ENCODE results near the gene UBXN1. TPM values are rescaled to one million over a fixed set of nuclear protein-coding genes. Genes with fewer than 3 reads are reported as not detected.
A peak's percentile ranks its signal among the peaks of the same experiment; 100 is the strongest.
"Not testable (repeated sequence)": the region's sequence is repeated elsewhere in the genome, so short reads cannot be mapped to it uniquely, and the experiment has no call there.

UBXN1 gene
- total RNA-seq, 6 donors from 2014 or later = 104 to 186 (median 128) TPM

DNA sequence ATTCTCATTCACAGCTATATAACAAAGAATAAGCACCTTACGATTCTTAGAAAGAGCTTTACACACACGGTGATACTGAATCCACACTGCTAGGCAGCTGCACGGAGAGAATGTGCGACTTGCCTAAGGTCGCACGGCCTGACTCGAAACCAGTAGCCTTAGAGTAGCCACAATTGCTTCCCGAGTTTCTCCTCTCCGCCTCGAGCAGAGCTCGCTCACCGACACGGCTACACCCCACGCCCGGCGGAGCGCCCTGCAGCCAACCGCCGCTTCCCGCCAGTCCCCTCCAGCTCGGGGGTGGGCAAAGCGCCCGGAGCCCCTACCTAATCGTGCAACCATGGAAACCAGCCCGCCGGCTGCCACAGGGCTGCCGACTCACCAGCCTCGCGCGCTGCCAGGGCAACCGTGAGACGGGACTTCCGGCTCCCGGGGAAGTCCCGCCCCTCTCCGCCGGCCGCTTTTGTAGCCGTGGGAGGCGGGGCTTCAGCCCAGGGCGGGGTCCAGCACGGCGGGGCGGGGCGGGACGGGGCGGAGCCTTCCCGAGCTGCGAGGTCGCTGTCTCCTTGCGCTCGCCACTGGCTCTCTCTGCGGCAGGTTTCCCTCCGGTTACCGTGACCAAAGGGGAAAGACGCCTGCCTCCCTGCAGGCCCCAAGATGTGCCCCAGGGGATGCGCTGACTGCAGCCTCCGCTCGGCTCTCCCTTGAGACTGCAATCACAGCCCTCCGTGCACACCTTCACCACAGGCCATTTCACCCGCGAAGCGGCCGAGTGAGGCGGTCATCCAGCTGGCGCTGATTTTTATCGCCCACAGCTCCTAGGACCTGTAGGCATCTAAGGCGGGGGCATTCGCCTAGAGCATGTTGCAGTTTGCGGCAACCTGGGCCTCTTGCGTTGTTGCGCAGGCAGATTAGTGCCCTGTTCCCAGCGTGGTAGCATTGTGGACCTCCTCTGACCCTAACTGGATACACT, 27.3 kb upstream of the UBXN1 start:
- 13 to 22% methylated on average over 12 to 29 of the region's 73 CpGs for WGBS, 2 donors
- Histone ChIP-seq H3K9me3 (no peaks in the 10 kb centered on the region), H3K27ac (peak overlapping the region; percentile 76 to 89 (median 79)), H3K4me3 (peak overlapping the region; percentile 61 to 86 (median 85)), H3K4me1 (peaks cover 31 to 43% (median 38%) of the 10 kb centered on the region in 4 donors), H3K36me3 (peaks cover 0 to 17% (median 8%) of the 10 kb centered on the region in 4 donors), H3K27me3 (no peaks in the 10 kb centered on the region)
- ATAC-seq (ENCODE audit: low FRiP score in 2 of 2) (peak; percentile 94), DNase-seq (peak; percentile 98 to 99)
- TF ChIP-seq EP300 (IDR thresholded peaks at IDR 0.05) (no peak), POLR2AphosphoS5 (IDR thresholded peaks at IDR 0.05) (peak; percentile 52 to 75), POLR2A (IDR thresholded peaks at IDR 0.05) (peak in 1 of 4 donors; percentile 75)
- TF ChIP-seq, protein P1, sequence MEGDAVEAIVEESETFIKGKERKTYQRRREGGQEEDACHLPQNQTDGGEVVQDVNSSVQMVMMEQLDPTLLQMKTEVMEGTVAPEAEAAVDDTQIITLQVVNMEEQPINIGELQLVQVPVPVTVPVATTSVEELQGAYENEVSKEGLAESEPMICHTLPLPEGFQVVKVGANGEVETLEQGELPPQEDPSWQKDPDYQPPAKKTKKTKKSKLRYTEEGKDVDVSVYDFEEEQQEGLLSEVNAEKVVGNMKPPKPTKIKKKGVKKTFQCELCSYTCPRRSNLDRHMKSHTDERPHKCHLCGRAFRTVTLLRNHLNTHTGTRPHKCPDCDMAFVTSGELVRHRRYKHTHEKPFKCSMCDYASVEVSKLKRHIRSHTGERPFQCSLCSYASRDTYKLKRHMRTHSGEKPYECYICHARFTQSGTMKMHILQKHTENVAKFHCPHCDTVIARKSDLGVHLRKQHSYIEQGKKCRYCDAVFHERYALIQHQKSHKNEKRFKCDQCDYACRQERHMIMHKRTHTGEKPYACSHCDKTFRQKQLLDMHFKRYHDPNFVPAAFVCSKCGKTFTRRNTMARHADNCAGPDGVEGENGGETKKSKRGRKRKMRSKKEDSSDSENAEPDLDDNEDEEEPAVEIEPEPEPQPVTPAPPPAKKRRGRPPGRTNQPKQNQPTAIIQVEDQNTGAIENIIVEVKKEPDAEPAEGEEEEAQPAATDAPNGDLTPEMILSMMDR (IDR thresholded peaks at IDR 0.05) = peak in 1 of 6 experiments; percentile 2

DNA sequence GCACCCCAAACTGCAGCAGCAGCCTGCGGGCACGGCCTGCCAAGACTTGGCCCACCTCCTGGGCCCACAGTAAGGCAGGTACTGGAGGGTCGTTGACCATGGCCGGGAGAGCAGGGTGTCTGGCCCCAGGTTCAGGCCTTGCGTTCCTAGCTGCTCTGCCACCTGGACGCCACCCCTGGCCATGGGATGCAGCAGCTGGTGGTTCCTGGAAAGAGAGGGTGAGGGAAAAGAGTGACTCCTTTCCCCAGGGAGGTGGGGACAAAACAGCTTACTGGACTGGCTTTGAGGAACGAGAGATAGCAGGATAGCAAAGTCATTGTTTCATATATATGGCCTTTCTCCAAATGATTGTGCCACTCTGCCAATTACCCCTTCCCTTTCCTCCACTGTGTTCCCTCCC, 26.5 kb upstream of the UBXN1 start:
- 48 to 55% methylated on average over 7 of the region's 7 CpGs for WGBS, 2 donors
- H3K4me3 ChIP-seq = peak overlapping the region in 3 of 4 donors; percentile 61 to 85 (median 85)
- no peaks in the 10 kb centered on the region for H3K27me3 ChIP-seq
- peaks cover 0 to 14% (median 4%) of the 10 kb centered on the region in 4 donors for H3K36me3 ChIP-seq
- H3K27ac ChIP-seq = peak overlapping the region; percentile 76 to 89 (median 79)
- ATAC-seq (ENCODE audit: low FRiP score in 2 of 2) (no peak), DNase-seq (no peak)
- no peaks in the 10 kb centered on the region for H3K9me3 ChIP-seq
- no peak for TF ChIP-seq EP300 (IDR thresholded peaks at IDR 0.05)
- TF ChIP-seq POLR2A (IDR thresholded peaks at IDR 0.05) = no peak
- peaks cover 29 to 40% (median 36%) of the 10 kb centered on the region in 4 donors for H3K4me1 ChIP-seq

DNA sequence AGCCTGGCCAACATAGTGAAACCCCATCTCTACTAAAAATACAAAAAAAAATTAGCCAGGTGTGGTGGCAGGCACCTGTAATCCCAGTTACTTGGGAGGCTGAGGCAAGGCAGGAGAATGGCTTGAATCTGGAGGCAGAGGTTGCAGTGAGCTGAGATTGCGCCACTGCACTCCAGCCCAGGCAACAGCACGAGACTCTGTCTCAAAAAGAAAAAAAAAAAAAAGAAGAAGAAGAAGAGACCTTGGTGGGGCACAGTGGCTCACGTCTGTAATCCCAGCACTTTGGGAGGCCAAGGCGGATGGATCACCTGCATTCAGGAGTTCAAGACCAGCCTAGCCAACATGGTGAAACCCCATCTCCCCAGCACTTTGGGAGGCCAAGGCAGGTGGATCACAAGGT, 25.0 kb upstream of the UBXN1 start:
- not testable (repeated sequence) for H3K9me3 ChIP-seq; H3K27me3 ChIP-seq; H3K4me3 ChIP-seq; H3K27ac ChIP-seq; DNase-seq; ATAC-seq (ENCODE audit: low FRiP score in 2 of 2)
- 79 to 85% methylated on average over 4 of the region's 4 CpGs for WGBS, 2 donors
- peaks cover 23 to 34% (median 26%) of the 10 kb centered on the region in 4 donors for H3K4me1 ChIP-seq
- peaks cover 0 to 12% (median 3%) of the 10 kb centered on the region in 4 donors for H3K36me3 ChIP-seq

DNA sequence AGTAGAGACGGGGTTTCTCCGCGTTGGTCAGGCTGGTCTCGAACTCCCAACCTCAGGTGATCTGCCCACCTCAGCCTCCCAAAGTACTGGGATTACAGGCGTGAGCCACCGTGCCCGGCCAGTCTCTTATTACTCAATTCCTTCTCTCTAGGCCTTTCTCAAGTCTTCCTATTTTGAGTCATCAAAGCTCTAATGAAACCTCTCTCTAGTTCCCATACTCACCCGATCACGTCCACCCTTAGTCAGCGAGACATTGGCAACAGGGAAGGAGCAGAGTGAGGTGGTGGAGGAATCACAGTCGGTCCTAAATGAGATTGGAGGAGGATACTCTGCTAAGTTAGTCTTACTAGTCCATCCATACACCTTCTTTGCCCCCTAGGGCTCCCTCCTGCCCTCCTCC, 23.4 kb upstream of the UBXN1 start:
- Histone ChIP-seq H3K4me3 (no peak overlapping the region), H3K27ac (no peak overlapping the region), H3K9me3 (no peaks in the 10 kb centered on the region), H3K36me3 (peaks cover 0 to 12% (median 3%) of the 10 kb centered on the region in 4 donors), H3K4me1 (peaks cover 14 to 20% (median 17%) of the 10 kb centered on the region in 4 donors), H3K27me3 (no peaks in the 10 kb centered on the region)
- ATAC-seq (ENCODE audit: low FRiP score in 2 of 2) (no peak), DNase-seq (no peak)
- TF ChIP-seq EP300 (IDR thresholded peaks at IDR 0.05) = no peak
- peak in 1 of 4 donors; percentile 19 for TF ChIP-seq POLR2A (IDR thresholded peaks at IDR 0.05)
- WGBS, 2 donors = 82 to 92% methylated on average over 11 of the region's 11 CpGs

DNA sequence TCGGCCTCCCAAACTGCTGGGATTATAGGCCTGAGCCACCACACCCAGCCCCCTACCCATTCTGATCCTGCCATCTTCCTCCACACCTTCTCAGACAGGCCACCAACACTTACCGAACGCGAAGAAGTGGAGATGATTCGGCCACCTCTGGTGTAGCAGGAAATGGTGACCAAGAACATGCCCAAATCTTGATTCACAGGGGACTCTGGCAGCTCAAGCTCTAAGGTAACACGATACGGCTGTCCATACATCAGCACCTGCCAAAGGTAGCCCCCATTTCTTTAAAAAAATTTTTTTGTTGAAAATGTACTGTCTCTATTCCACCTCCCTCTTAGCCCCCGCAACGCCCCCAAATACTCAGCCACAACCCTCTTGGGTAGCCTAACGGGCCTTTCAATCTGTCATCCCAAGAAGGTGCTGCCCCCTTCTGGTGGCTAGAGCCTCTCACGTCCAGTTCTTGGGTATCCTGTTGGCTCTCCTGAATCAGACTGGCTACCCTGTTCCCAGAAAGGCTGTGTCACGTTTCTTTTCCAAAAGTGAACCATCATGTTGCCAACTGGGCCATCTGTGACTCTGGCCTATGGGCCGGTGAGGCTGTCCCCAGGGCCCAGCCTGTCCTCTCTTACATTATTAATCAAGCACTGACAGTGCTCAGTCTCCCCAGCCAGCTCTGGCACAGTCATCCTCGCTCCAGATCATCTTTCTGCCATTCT, 15.7 kb upstream of the UBXN1 start:
- Histone ChIP-seq H3K27me3 (no peaks in the 10 kb centered on the region), H3K4me3 (no peak overlapping the region), H3K4me1 (peaks cover 0 to 8% (median 0%) of the 10 kb centered on the region in 4 donors), H3K9me3 (no peaks in the 10 kb centered on the region), H3K36me3 (peaks cover 3 to 43% (median 32%) of the 10 kb centered on the region in 4 donors), H3K27ac (no peak overlapping the region)
- TF ChIP-seq, protein P1 (IDR thresholded peaks at IDR 0.05) = peak; percentile 57 to 80 (median 66)
- peak in 1 of 2 donors; percentile 23 for TF ChIP-seq POLR2AphosphoS5 (IDR thresholded peaks at IDR 0.05)
- no peak for TF ChIP-seq POLR2A (IDR thresholded peaks at IDR 0.05)
- TF ChIP-seq EP300 (IDR thresholded peaks at IDR 0.05) = no peak
- 45 to 53% methylated on average over 14 of the region's 14 CpGs for WGBS, 2 donors
- ATAC-seq (ENCODE audit: low FRiP score in 2 of 2) = peak; percentile 87 to 88
- DNase-seq = peak in 1 of 2 donors; percentile 86

DNA sequence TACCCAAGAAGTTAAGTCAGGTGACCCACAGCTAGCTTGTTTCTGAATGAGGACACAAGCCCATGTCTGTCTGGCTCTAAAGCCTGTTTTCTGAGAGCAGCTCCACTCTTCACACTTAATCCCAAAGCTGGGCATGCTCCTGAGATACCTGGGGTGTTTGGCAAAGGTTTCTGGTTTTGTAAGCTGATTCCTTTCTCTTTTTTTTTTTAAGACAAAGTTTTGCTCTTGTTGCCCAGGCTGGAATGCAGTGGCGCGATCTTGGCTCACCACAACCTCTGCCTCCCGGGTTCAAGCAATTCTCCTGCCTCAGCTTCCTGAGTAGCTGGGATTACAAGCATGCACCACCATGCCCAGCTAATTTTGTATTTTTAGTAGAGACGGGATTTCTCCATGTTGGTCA, 14.8 kb upstream of the UBXN1 start:
- 65 to 81% methylated on average over 4 of the region's 4 CpGs for WGBS, 2 donors
- ATAC-seq (ENCODE audit: low FRiP score in 2 of 2); H3K27me3 ChIP-seq; H3K9me3 ChIP-seq; H3K27ac ChIP-seq; H3K4me1 ChIP-seq; DNase-seq; H3K4me3 ChIP-seq: not testable (repeated sequence)
- peaks cover 3 to 44% (median 32%) of the 10 kb centered on the region in 4 donors for H3K36me3 ChIP-seq
